Measurements from ENCODE around the gene CNFN. TPM values are rescaled to one million over a fixed set of nuclear protein-coding genes. Genes with fewer than 3 reads are reported as not detected.

The CNFN gene
- not detected in 2 replicates for total RNA-seq

GRCh38 chr19:42389899-42390298 is at the start of gene CNFN:
TSS of gene CNFN (minus strand) at chr19:42390297. CDS start at chr19:42389037, 1,260 bp downstream.

GRCh38 chr19:42427313-42427712 is 37.2 kb upstream of the CNFN start, which contains the start of gene LIPE:
TSS of gene LIPE (minus strand) at chr19:42427388. CDS start at chr19:42427149, 239 bp downstream.

Other genes starting within 250 kb of the CNFN start
- gene DEDD2, start 172.6 kb downstream of the CNFN start, total RNA-seq, result 19.2 and 22.0 TPM in 2 replicates
- gene ZNF526, start 170.0 kb downstream of the CNFN start, total RNA-seq, result 9.7 and 12.7 TPM in 2 replicates
- gene GSK3A, start 147.7 kb downstream of the CNFN start, total RNA-seq, result 14.7 and 17.9 TPM in 2 replicates
- 26.0 and 31.9 TPM in 2 replicates for gene ERF, start 135.2 kb downstream of the CNFN start, total RNA-seq
- 43.5 and 44.0 TPM in 2 replicates for gene CIC, start 121.0 kb downstream of the CNFN start, total RNA-seq
- 0.15 and 1.5 TPM in 2 replicates for gene PRR19, start 88.2 kb downstream of the CNFN start, total RNA-seq
- gene PAFAH1B3, start 87.7 kb downstream of the CNFN start, total RNA-seq, result 14.9 and 46.7 TPM in 2 replicates
- gene TMEM145, start 77.0 kb downstream of the CNFN start, total RNA-seq, result 0.33 TPM in 1 of 2 replicates, not detected in the other
- 30.3 and 65.5 TPM in 2 replicates for gene MEGF8, start 64.7 kb downstream of the CNFN start, total RNA-seq
- gene LIPE, start 37.1 kb upstream of the CNFN start, total RNA-seq, result 2.2 and 2.9 TPM in 2 replicates
- not detected in 2 replicates for gene CXCL17, start 52.6 kb upstream of the CNFN start, total RNA-seq
- gene CEACAM1, start 138.2 kb upstream of the CNFN start, total RNA-seq, result not detected in 2 replicates
- gene CEACAM8, start 204.6 kb upstream of the CNFN start, total RNA-seq, result not detected in 2 replicates

Data from smooth muscle cell of trachea (primary cell).